ENCODE results near the gene SLC38A3.
"Not testable (repeated sequence)": the region's sequence is repeated elsewhere in the genome, so short reads cannot be mapped to it uniquely, and the experiment has no call there.

The SLC38A3 gene

DNA sequence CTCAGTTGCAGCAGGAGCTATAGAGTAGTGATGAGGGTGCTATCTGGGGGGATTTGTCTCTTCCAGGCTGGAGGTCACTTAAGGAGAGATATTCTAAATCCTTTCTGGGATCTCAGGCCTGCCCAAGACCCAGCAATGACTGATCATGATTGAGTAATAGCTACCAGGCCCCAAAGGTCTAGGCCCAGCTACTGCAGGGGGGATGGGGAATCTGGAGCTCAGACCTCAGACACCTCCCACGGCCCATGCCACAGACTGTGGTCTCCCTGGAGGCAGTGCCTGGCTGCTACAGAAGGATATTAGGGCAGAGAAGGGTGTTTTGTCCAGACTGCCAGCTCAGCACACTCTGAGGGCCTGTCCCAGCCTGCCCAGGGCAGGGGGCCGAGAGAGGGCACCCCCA lies 6.9 kb downstream of the SLC38A3 start:
- DNase-seq = no peak

GRCh38 chr3:50212502-50212901 lies 7.4 kb downstream of the SLC38A3 start:
- DNase-seq = no peak

GRCh38 chr3:50212971-50213370 lies 7.9 kb downstream of the SLC38A3 start:
- DNase-seq = no peak

GRCh38 chr3:50213373-50213772 lies 8.3 kb downstream of the SLC38A3 start:
- no peak for DNase-seq

GRCh38 chr3:50214824-50215223 lies 9.8 kb downstream of the SLC38A3 start:
- DNase-seq = no peak

DNA sequence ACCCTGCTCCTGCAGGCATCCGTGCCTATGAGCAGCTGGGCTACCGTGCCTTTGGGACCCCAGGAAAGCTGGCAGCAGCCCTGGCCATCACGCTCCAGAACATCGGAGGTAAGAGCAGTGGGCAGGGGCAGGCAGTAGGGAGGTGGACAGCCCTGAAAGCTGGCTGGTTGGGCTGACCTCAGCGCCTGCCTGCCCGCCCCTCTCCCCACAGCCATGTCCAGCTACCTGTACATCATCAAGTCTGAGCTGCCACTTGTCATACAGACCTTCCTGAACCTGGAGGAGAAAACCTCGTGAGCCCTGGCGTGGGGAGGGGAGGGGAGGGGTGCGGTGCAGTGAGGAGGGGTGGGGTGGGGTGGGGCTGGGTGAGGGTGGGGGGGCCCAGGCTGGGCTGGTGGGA lies 10.5 kb downstream of the SLC38A3 start:
- DNase-seq = no peak

GRCh38 chr3:50217681-50218080 lies 12.6 kb downstream of the SLC38A3 start:
- DNase-seq = no peak

DNA sequence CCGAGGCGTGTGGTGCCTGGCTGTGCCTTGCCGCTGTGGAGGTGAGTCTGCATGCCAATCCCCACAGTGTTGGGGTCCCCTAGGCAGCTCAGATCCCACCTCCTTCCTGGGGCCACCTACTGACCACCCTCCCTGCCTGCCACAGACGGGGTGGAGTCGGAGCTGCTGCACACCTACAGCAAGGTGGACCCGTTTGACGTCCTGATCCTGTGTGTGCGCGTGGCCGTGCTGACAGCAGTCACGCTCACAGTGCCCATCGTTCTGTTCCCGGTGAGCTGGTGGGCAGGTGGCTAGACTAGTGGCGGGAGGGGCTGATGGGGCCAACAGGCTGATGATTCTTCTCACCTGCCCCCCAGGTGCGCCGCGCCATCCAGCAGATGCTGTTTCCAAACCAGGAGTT lies 13.4 kb downstream of the SLC38A3 start:
- no peak for DNase-seq

GRCh38 chr3:50219285-50219684 lies 14.2 kb downstream of the SLC38A3 start:
- no peak for DNase-seq

- DNase-seq = no peak
Observed at GRCh38 chr3:50220109-50220508, 15.0 kb downstream of the SLC38A3 start.

DNA sequence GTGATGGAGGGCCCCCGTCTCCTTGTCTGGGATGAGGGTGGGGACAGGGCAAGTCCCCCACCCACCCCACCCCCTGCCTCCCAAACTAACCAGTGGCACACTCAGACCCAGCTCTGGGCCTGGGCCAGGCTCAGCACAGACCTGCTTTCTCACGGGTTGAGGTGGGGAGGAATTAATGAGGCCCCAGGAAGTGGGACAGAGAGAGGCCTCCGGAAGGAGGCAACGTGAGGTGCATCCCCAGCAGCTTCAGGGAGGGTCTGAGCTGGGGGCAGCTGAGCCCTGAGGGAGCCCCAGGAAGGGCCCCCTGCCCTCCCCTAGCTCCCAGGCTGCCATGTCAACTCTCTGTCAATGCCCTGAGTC lies 16.0 kb downstream of the SLC38A3 start:
- DNase-seq = no peak

DNA sequence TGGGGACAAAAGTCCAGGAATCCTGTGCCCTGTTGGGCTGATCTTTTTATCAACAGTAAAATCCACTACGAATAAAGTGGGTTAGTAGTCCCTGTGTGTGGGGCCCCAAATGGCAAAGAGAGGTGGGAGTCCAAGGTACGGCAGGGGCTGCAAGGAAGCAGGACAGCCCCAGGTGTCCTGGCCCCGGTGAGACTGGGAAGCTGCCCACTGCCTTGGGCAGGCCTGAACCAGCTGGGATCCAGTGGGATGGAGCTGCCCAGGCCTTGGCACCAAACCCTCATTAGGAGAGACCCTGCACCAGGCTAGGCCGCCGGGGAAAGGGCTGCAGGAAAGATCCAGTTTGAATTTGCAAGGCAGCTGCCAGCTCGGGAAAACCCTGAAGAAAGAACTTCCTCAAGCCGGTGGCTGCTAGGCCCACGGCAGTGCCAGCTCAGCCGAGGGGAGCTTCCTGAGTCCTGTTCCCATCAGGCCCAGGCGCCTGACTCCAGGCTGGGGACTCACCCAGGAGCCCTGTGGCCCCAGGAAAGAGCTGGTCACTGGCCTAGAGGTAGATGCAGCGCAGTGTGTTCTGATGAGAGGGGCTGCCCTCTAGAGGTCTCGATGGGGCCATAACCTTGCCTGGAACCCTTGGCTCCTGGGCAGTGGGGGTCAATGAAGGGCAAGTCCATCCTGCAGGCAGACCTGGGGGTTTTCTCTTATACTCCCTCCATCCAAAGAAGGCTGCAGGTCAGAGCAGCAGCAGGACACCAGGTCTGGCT lies 16.5 kb downstream of the SLC38A3 start:
- DNase-seq = no peak

GRCh38 chr3:50222169-50222528 lies 17.1 kb downstream of the SLC38A3 start:
- no peak for DNase-seq

DNA sequence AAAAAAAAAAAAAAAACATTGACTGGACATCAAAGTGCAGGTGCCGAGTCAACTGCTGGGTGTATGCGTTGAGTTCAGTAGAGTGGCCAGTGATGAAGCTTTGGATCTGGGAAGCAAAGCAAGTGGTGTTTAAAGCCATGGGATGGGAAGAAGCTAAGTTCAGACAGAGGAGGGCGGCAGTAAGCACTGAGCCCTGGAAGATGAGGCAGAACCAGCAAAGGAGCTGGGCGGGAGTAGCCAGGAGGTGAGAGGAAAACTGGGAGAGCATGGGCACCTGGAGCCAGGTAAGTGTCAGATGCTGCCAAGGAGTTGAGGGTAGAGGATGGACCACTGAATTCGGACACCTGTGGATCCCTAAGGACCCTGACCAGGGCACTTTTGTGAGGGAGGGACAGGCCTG lies 19.6 kb downstream of the SLC38A3 start:
- no peak for DNase-seq

- DNase-seq = no peak
Observed at GRCh38 chr3:50226888-50227389, 21.9 kb downstream of the SLC38A3 start.

- DNase-seq = peak; percentile 80
Observed at GRCh38 chr3:50227390-50228183, 22.5 kb downstream of the SLC38A3 start.

GRCh38 chr3:50228184-50228763 lies 23.2 kb downstream of the SLC38A3 start:
- DNase-seq = not testable (repeated sequence)

GRCh38 chr3:50229490-50229889 lies 24.4 kb downstream of the SLC38A3 start:
- no peak for DNase-seq

GRCh38 chr3:50230104-50230793 lies 25.2 kb downstream of the SLC38A3 start:
- no peak for DNase-seq

DNA sequence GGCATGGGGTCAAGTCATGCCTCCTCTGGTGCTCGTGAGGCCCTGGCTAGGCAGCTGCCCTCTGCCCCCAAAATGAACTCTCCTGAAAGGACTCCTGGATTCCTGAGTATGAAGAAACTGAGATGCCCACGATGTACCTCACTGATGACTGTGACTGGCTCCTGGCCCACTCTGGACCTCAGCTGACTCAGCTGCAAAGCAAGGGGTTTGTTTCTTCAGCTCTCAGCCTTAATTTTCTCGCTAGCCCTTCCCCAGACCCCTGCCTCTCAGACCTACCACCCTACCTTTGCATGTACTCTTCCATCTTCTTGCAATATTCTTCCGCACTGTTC lies 25.7 kb downstream of the SLC38A3 start:
- DNase-seq = no peak

DNA sequence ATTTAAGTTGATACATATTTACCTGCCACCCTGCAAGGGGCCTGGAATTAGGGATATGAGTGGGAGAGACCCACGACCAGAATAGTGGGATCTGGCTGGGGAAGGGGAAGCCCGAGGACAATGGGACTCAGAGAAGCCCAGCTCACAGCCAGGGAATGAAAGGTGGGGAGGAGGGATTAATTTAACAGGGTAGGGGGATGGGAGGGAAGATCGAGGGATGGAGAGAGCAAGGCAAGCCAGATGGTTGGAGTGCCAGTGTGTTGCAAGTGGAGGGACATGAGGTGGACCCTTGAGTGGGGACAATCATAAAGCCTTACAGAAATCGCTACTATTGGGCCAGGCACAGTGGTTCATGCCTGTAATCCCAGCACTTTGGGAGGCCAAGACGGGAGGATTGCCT lies 26.5 kb downstream of the SLC38A3 start:
- no peak for DNase-seq

GRCh38 chr3:50232303-50232702 lies 27.2 kb downstream of the SLC38A3 start:
- no peak for DNase-seq

DNA sequence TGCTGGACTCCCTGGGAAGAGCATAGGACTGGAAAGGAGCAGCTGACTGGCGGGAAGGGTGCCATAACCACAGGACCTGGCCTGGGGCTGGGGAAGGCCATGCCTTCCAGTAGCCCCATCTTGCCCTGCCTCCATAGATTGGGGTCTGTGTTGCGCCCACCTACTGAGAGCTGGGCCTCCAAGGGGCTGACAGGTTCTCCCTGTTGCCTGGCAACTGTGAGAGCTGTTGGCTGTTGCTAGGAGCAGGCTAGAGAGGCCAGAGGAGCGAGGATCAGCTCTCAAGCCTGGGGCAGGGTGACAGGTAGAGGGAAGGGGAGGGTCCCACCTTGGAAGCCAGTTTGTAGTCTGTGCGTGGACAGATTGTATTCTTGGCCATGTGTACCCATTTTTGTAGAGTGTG lies 28.1 kb downstream of the SLC38A3 start:
- DNase-seq = no peak
